HUDEP-2 (cell line): Measurements from ENCODE around the gene PRSS27.

Source experiments
- DNase-seq, 76 experiments: peaks; one replicate each; lab custom pipeline; 2025; ENCODE audit not compliant: unreplicated experiment in 76 of 76; lab: John Stamatoyannopoulos, UW

The PRSS27 gene

GRCh38 chr16:2720064-2720457, at the start of gene PRSS27:
TSS of gene PRSS27 (minus strand) at chr16:2720224. CDS start at chr16:2720160, 64 bp downstream.
- no peak for DNase-seq

- peak in 65 of 76 experiments; percentile 16 to 84 (median 61) for DNase-seq
Observed at GRCh38 chr16:2769675-2770056, 49.6 kb upstream of the PRSS27 start.

- DNase-seq, result peak in 19 of 76 experiments; percentile 27 to 78 (median 41)
Observed at GRCh38 chr16:2769100-2769529, 49.1 kb upstream of the PRSS27 start.

GRCh38 chr16:2768403-2769089, 48.5 kb upstream of the PRSS27 start:
- DNase-seq, result peak in 20 of 76 experiments; percentile 17 to 89 (median 60)

- DNase-seq, result peak in 10 of 76 experiments; percentile 21 to 63 (median 33)
Observed at GRCh38 chr16:2767891-2768290, 47.9 kb upstream of the PRSS27 start.

- no peak for DNase-seq
Observed at GRCh38 chr16:2767140-2767731, 47.2 kb upstream of the PRSS27 start.

- no peak for DNase-seq
Observed at GRCh38 chr16:2766430-2767139, 46.6 kb upstream of the PRSS27 start.

GRCh38 chr16:2765462-2766404, 45.7 kb upstream of the PRSS27 start:
- no peak for DNase-seq

GRCh38 chr16:2764718-2765117, 44.7 kb upstream of the PRSS27 start:
- DNase-seq, result no peak

GRCh38 chr16:2763173-2763572, 43.1 kb upstream of the PRSS27 start:
- DNase-seq, result no peak

- DNase-seq, result no peak
Observed at GRCh38 chr16:2762711-2763110, 42.7 kb upstream of the PRSS27 start.

- no peak for DNase-seq
Observed at GRCh38 chr16:2761886-2762583, 42.0 kb upstream of the PRSS27 start.

- DNase-seq, result no peak
Observed at GRCh38 chr16:2761472-2761871, 41.4 kb upstream of the PRSS27 start.

- no peak for DNase-seq
Observed at GRCh38 chr16:2757344-2757743, 37.3 kb upstream of the PRSS27 start.

GRCh38 chr16:2756288-2757015, 36.4 kb upstream of the PRSS27 start:
- DNase-seq, result no peak

GRCh38 chr16:2755158-2755557, 35.1 kb upstream of the PRSS27 start:
- no peak for DNase-seq

- DNase-seq, result no peak
Observed at GRCh38 chr16:2753733-2754020, 33.7 kb upstream of the PRSS27 start.

- DNase-seq, result peak in 70 of 76 experiments; percentile 34 to 92 (median 81)
Observed at GRCh38 chr16:2752850-2753732, 33.1 kb upstream of the PRSS27 start.
